HepG2 (cell line): Measurements from ENCODE around the gene ACSF3. TPM values are rescaled to one million over a fixed set of nuclear protein-coding genes. Genes with fewer than 3 reads are reported as not detected.
"Not testable (repeated sequence)": the region's sequence is repeated elsewhere in the genome, so short reads cannot be mapped to it uniquely, and the experiment has no call there.

Source experiments
- ATAC-seq: fragments of 200-7000 bp; cut with Tn5 transposase; 3 replicates; pipeline ENCODE4 v1.9.1; 2020; ENCODE audit warnings: mild to moderate bottlenecking, moderate library complexity
- BruUV-seq: library from RNA; stranded (reverse); fragments of 400-500 nt; replicated peaks from 2 replicates; lab custom pipeline; 2021; lab: Mats Ljungman, UMichigan
- CTCF ChIA-PET: fragments of 300-600 bp; formaldehyde crosslinking; extraction: SDS; loops from one replicate; lab custom pipeline; 2021; ENCODE audit warnings: low total read pairs, inconsistent platforms, low intra/inter-chr PET ratio; lab: Yijun Ruan, JAX
- POLR2A ChIA-PET: fragments of 350-600 bp; sonication (Branson Sonifier 250); formaldehyde crosslinking; loops from one replicate; lab custom pipeline; 2020; ENCODE audit warnings: antibody characterized with exemption, inconsistent platforms; lab: Yijun Ruan, JAX
- DNase-seq: peaks from one replicate; pipeline ENCODE4 v3.0.0-alpha.2; 2015; ENCODE audit warnings: low spot score
- FAIRE-seq: peaks from 3 replicates; lab custom pipeline; 2011; peaks lifted over from hg19 to GRCh38; lab: Jason Lieb, UNC
- H2AFZ ChIP-seq: one replicate; pipeline ENCODE4 v1.6.1; 2011; ENCODE audit warnings: low read length, inconsistent platforms
- H3K27ac ChIP-seq: fragments of 300-600 bp; 3 replicates; pipeline ENCODE4 v1.8.0; 2011; ENCODE audit warnings: mixed run types, mild to moderate bottlenecking, mixed read lengths, low read length, inconsistent platforms; ENCODE audit not compliant: insufficient read depth; ENCODE audit errors: extremely low read length
- H3K27me3 ChIP-seq, 2 experiments: fragments of 200-600 bp in 1 of 2; 2 replicates in 1 of 2; 3 replicates in 1 of 2; pipeline versions ENCODE4 v1.6.0 to v1.8.0; 2011; ENCODE audit warnings: low read length in 2 of 2, mild to moderate bottlenecking in 2 of 2, moderate library complexity in 2 of 2, inconsistent platforms in 1 of 2; ENCODE audit not compliant: insufficient read depth in 2 of 2, control insufficient read depth in 1 of 2
- H3K36me3 ChIP-seq, 2 experiments: fragments of 200-600 bp in 1 of 2; replicated peaks in 1 of 2; 2 replicates in 1 of 2; 3 replicates in 1 of 2; pipeline versions ENCODE4 v1.5.1 to v1.8.0; 2011; ENCODE audit warnings: low read length in 2 of 2, inconsistent platforms in 1 of 2; ENCODE audit not compliant: insufficient read depth in 2 of 2, control insufficient read depth in 1 of 2
- H3K4me1 ChIP-seq: 2 replicates; pipeline ENCODE4 v1.5.1; 2012; ENCODE audit warnings: low read length, inconsistent platforms; ENCODE audit not compliant: insufficient read depth
- H3K4me2 ChIP-seq: 2 replicates; pipeline ENCODE4 v1.6.0; 2011; ENCODE audit warnings: low read depth, low read length, inconsistent platforms
- H3K4me3 ChIP-seq, 3 experiments: fragments of 200-600 bp in 1 of 3; sonication (generic), shearing (Covaris generic) in 1 of 3; replicated peaks in 1 of 3; 2 replicates each; pipeline ENCODE4 v1.5.1; 2011 to 2016; ENCODE audit warnings: low read length in 3 of 3, inconsistent platforms in 2 of 3, low read depth in 2 of 3, mild to moderate bottlenecking in 2 of 3, control low read depth in 1 of 3, mixed read lengths in 1 of 3; ENCODE audit not compliant: insufficient read depth in 1 of 3
- H3K79me2 ChIP-seq: one replicate; pipeline ENCODE4 v1.6.1; 2011; ENCODE audit warnings: low read length, inconsistent platforms; ENCODE audit not compliant: insufficient read depth
- H3K9ac ChIP-seq: 2 replicates; pipeline ENCODE4 v1.6.0; 2011; ENCODE audit warnings: mild to moderate bottlenecking, low read depth, low read length, inconsistent platforms; ENCODE audit not compliant: insufficient read depth
- H3K9me3 ChIP-seq: 2 replicates; pipeline ENCODE4 v1.5.1; 2012; ENCODE audit warnings: mild to moderate bottlenecking, low read length
- H4K20me1 ChIP-seq: 2 replicates; pipeline ENCODE4 v1.6.0; 2011; ENCODE audit warnings: inconsistent platforms, mild to moderate bottlenecking, low read length, moderate library complexity; ENCODE audit not compliant: insufficient read depth
- ELF3 ChIP-seq: IDR thresholded peaks from 2 replicates; pipeline ENCODE4 v1.6.1; 2016; ENCODE audit warnings: missing genetic modification reagents, missing compliant biosample characterization
- KMT2B ChIP-seq: IDR thresholded peaks from 2 replicates; pipeline ENCODE4 v1.6.1; 2016; ENCODE audit warnings: missing genetic modification reagents, missing compliant biosample characterization
- MIER2 ChIP-seq: IDR thresholded peaks from 2 replicates; pipeline ENCODE4 v1.6.1; 2016; ENCODE audit warnings: missing biosample characterization, missing genetic modification reagents
- PRPF4 ChIP-seq: fragments of 200-400 bp; formaldehyde crosslinking; IDR thresholded peaks from 2 replicates; pipeline ENCODE4 v1.6.1; 2016; ENCODE audit warnings: low read length, low read depth; ENCODE audit not compliant: poor library complexity, severe bottlenecking
- RFXAP ChIP-seq: sonication (generic); formaldehyde crosslinking; IDR thresholded peaks from 2 replicates; pipeline ENCODE4 v1.4.0; 2020; ENCODE audit warnings: missing genetic modification reagents, borderline replicate concordance
- ZNF17 ChIP-seq: sonication (generic); formaldehyde crosslinking; IDR thresholded peaks from 2 replicates; pipeline ENCODE4 v1.5.0; 2020; ENCODE audit warnings: mild to moderate bottlenecking, missing genetic modification reagents
- ZNF687 ChIP-seq: sonication (generic); formaldehyde crosslinking; IDR thresholded peaks from 2 replicates; pipeline ENCODE4 v1.5.1; 2020; ENCODE audit warnings: mild to moderate bottlenecking, missing genetic modification reagents, moderate library complexity
- ZSCAN31 ChIP-seq: sonication (generic); formaldehyde crosslinking; IDR thresholded peaks from 2 replicates; pipeline ENCODE4 v1.5.0; 2020; ENCODE audit warnings: low read depth, mild to moderate bottlenecking, missing genetic modification reagents
- WGBS: methylation state at CpG from one replicate; pipeline ENCODE4 v1.1.6; 2017; ENCODE audit warnings: low lambda C conversion rate; 5-methylcytosine and 5-hydroxymethylcytosine counted together
- in situ Hi-C: cut with HindIII; loops from 2 replicates; pipeline ENCODE4 v1.10.0; 2017; ENCODE audit warnings: low pct_unique_long_range_greater_than_20kb; ENCODE audit not compliant: extremely low pct_ligation_motif_present
- intact Hi-C: fragments of 100-400 bp; cut with micrococcal nuclease; formaldehyde crosslinking; loops from one replicate; pipeline ENCODE4 v1.10.0; 2022; ENCODE audit not compliant: unreplicated experiment
- polyA plus RNA-seq, 8 experiments: library from polyadenylated mRNA; depleted of rRNA in 3 of 8; stranded (reverse) in 7 of 8; unstranded in 1 of 8; fragments of >200 nt; fragmentation: Illumina TruSeq in 4 of 8; extraction: Trizol in 4 of 8; gene quantifications; 2 replicates each; pipeline versions ENCODE4 v1.2.1 to v1.2.3, GENCODE V29; 2011 to 2016; ENCODE audit warnings: low read depth in 4 of 8, missing spikeins in 1 of 8, mixed read lengths in 1 of 8; ENCODE audit not compliant: insufficient read depth in 1 of 8
- total RNA-seq, 5 experiments: library from RNA; depleted of rRNA; stranded (reverse); fragments of >200 nt; fragmentation: Illumina TruSeq; extraction: Trizol; gene quantifications; 2 replicates each; pipeline ENCODE4 v1.2.3, GENCODE V29; 2016; ENCODE audit warnings: low read depth in 1 of 5

Gene ACSF3
- total and polyA plus RNA-seq, 2 of the 13 experiments (the other 11 are each of a cell fraction or from before 2014, with no cell fraction given) = 14.9 to 30.6 TPM

DNA sequence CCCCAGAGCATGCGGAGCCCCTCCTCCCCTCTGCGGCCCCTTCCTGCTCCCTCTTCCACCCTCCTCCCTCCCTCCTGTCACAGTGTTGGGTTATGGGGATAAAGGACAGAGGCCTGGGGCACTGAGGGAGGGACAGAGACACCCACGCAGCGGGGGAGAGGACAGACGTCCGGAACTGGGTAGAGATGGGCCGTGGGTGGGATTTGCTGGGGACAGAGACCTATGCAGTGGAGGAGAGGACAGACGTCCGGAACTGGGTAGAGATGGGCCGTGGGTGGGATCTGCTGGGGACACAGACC is 72.0 kb downstream of the ACSF3 start:
- peaks cover 46% of the 10 kb centered on the region for H3K4me1 ChIP-seq
- H3K4me3 ChIP-seq, ATAC-seq, H3K4me2 ChIP-seq, H3K9me3 ChIP-seq, CTCF ChIA-PET, H3K79me2 ChIP-seq, POLR2A ChIA-PET, DNase-seq, H3K9ac ChIP-seq, H2AFZ ChIP-seq, H3K36me3 ChIP-seq, FAIRE-seq, BruUV-seq, H4K20me1 ChIP-seq, H3K27ac ChIP-seq: not testable (repeated sequence)
- in situ Hi-C loops = loop anchor here (5.0 kb wide), 3 partner anchors 228 to 408 kb away; no protein-coding TSS in a partner anchor
- WGBS = 32% methylated on average over 10 of the region's 10 CpGs
- intact Hi-C loops = loop anchor here (5.0 kb wide), 4 partner anchors 223 to 423 kb away; no protein-coding TSS in a partner anchor
- peaks cover 26 to 86% of the 10 kb centered on the region in 2 experiments for H3K27me3 ChIP-seq

- DNase-seq = no peak
- ATAC-seq = peak; percentile 1
- in situ Hi-C loops = loop anchor here (5.0 kb wide), 3 partner anchors 230 to 410 kb away; no protein-coding TSS in a partner anchor
- no peaks in the 10 kb centered on the region for H3K9me3 ChIP-seq
- peaks cover 28 to 80% of the 10 kb centered on the region in 2 experiments for H3K27me3 ChIP-seq
- peak overlapping the region in 2 of 3 experiments; percentile 3 to 65; a peak in 2 of 6 replicates for H3K4me3 ChIP-seq
- H4K20me1 ChIP-seq = peaks cover 10% of the 10 kb centered on the region
- BruUV-seq = no TSS peak
- no peak overlapping the region for H3K9ac ChIP-seq
- no peaks in the 10 kb centered on the region for H3K36me3 ChIP-seq
- CTCF ChIA-PET = interaction anchor here (1.1 to 3.4 kb wide), 7 partner anchors 49 to 429 kb away, joined by 3 to 17 read pairs (median 7); no protein-coding TSS in a partner anchor
- H3K27ac ChIP-seq = no peak overlapping the region
- FAIRE-seq = no peak
- POLR2A ChIA-PET = interaction anchor here (0.7 to 1.5 kb wide), 6 partner anchors 11 to 310 kb away, joined by 3 to 9 read pairs (median 4); partner anchors contain the start of genes GALNS, SLC22A31 and TRAPPC2L
- no peaks in the 10 kb centered on the region for H3K79me2 ChIP-seq
- intact Hi-C loops = loop anchor here (5.0 kb wide), 4 partner anchors 225 to 425 kb away; no protein-coding TSS in a partner anchor
- H3K4me2 ChIP-seq = peak overlapping the region; percentile 78
- whole genome bisulfite sequencing = 16% methylated on average over 6 of the region's 18 CpGs
- H3K4me1 ChIP-seq = peaks cover 54% of the 10 kb centered on the region
- no peak overlapping the region for H2AFZ ChIP-seq
- TF ChIP-seq ZNF17 (CRISPR knock-in tag) (no peak), KMT2B (no peak), PRPF4 (no peak), ELF3 (CRISPR knock-in tag) (no peak), ZNF687 (CRISPR knock-in tag) (no peak), MIER2 (CRISPR knock-in tag) (no peak), ZSCAN31 (CRISPR knock-in tag) (no peak), RFXAP (CRISPR knock-in tag) (no peak)
These were observed 73.2 kb downstream of the ACSF3 start for GRCh38 chr16:89166696-89167424.
